ENCODE measurements around the gene VASH1. TPM values are rescaled to one million over a fixed set of nuclear protein-coding genes. Genes with fewer than 3 reads are reported as not detected.

VASH1 gene
- total RNA-seq, 2 donors from 2014 or later = 11.7 to 16.8 TPM

DNA sequence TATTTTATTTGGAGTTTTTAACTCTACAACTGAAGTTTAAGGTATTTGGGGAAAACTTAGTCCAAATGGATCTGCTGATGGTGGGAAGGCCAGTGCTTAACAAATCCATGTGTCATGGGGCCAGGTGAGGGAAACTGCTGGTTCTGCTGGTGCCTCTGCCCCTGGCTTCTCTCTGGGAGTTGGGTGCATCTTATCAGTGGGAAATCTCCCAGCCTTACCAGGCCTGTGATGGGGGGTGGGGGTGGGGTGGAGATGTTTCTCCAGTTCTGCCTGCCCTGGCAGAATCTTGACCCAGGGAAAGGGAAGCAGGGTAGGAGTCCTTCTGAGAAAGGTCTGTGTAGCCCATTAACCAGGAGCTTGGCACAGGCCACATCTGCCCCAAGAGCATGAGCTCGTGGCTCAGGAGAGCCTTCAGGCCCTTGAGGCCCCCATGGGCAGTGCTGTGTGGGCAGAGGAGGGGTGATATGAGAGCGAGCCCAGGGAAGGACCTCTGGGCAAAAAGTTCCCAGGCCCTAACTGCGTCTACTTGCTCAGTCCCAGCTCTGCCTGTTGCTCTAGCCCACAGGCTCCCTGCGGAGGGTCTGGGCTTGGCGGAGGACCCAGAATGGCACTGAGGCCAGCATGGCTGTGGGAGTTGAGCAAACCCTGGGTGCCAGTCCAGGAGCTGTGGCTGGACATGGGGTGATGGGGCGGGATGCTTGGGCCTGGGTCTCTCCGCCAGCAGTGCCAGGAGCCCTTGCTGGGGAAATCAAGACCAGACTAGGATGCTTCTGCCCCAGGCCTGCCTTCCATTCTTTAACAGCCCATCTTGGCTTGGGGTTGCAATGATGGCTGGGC is 18.2 kb downstream of the VASH1 start:
- no peaks in the 10 kb centered on the region for H3K27me3 Mint-ChIP-seq

DNA sequence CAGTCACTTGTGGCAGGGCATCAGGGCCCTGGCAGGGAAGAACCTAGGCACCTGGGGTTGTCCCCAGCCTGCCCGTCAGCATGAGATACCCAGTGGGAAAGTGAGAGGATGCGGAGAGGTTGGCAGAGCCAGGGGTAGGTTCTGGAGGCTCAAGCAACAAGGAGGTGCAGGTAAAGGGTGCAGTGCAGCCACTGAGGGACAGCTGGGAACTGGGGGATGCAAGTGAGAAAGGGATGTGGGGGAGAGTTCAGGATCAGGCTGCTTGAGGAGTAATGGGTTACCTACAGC is 18.7 kb downstream of the VASH1 start:
- peaks cover 26% of the 10 kb centered on the region for H3K4me1 Mint-ChIP-seq
- ATAC-seq (no peak), DNase-seq (no peak)

More for the DNA sequence above, 18.2 kb downstream of the VASH1 start:
- no peak for DNase-seq
- H3K9me3 ChIP-seq (ENCODE audit: control insufficient read depth, low read length, poor library complexity, severe bottlenecking) = no peaks in the 10 kb centered on the region
- Mint-ChIP-seq H3K27ac (peak overlapping the region; percentile 89), H3K36me3 (ENCODE audit: low read depth) (peaks cover 9% of the 10 kb centered on the region), H3K4me3 (peak overlapping the region; percentile 59), H3K4me1 (peaks cover 25% of the 10 kb centered on the region)
- ATAC-seq = no peak

DNA sequence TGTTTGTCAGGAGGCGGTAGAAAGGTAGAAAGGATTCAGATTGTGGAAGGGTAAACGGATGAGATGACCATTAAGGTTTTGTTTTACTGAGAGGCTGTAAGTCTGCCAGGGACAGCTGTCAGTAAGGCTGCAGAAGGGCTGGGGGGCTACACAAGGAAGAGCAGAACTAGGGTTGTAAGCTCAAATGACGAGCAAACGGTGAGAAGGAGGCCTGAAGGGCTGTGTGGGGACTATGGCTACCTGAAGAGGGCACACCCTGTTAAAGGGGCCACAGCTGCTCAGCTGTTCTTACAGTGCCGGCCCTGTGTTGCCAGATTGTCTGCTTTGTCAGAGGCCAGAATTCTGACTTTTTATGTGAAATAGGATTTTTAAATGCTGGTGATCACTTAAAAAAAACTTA is 19.1 kb downstream of the VASH1 start:
- Mint-ChIP-seq H3K27me3 (no peaks in the 10 kb centered on the region), H3K27ac (peak overlapping the region; percentile 89), H3K36me3 (ENCODE audit: low read depth) (peaks cover 7% of the 10 kb centered on the region), H3K4me3 (no peak overlapping the region), H3K4me1 (peaks cover 24% of the 10 kb centered on the region)
- H3K9me3 ChIP-seq (ENCODE audit: control insufficient read depth, low read length, poor library complexity, severe bottlenecking) = no peaks in the 10 kb centered on the region
- no peak for DNase-seq
- no peak for ATAC-seq

More for the DNA sequence above, 18.7 kb downstream of the VASH1 start:
- Mint-ChIP-seq H3K27me3 (no peaks in the 10 kb centered on the region), H3K4me3 (peak overlapping the region; percentile 59), H3K36me3 (ENCODE audit: low read depth) (peaks cover 8% of the 10 kb centered on the region), H3K27ac (peak overlapping the region; percentile 89)
- H3K9me3 ChIP-seq (ENCODE audit: control insufficient read depth, low read length, poor library complexity, severe bottlenecking) = no peaks in the 10 kb centered on the region

DNA sequence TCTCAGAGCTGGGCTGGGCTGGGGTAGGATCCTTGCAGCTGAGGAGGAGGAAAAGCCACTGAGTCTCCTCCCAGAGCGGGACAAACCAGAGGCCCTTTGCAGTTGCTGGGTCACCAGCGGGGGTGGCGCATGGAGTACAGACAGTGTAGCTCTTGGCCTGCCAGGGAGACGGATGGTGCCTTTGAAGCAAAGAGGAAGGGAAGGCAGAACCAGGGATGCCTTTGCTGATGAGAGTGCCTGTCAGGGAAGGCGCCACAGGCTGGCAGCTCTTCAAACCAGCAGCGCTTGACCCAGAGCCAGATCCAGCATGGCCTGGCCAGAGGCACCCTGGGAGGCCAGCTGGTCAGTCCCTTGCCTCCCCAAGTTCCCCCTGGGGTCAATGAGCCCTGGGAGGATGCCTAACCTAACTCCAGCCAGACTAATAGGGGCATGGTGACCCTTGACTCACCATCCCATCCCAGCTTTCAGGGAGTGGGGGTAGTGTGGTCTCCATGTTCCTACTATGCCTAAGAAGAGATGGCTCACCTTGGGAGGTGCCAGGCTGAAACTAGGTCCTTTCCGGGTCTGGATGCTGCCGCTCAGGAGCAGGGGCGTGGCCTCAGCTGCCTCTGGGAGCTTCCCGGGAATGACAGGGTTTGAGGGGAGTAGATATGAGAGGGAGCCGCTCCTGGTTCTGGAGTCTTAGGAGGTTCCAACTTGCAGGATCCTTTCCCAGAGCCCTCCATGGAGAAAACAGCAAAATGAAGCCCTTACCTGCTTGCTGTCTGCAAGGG is 19.8 kb downstream of the VASH1 start:
- ATAC-seq = no peak
- Mint-ChIP-seq H3K4me1 (peaks cover 24% of the 10 kb centered on the region), H3K36me3 (ENCODE audit: low read depth) (peaks cover 7% of the 10 kb centered on the region), H3K4me3 (peak overlapping the region; percentile 63), H3K27ac (peak overlapping the region; percentile 89), H3K27me3 (no peaks in the 10 kb centered on the region)
- no peak for DNase-seq
- no peaks in the 10 kb centered on the region for H3K9me3 ChIP-seq (ENCODE audit: control insufficient read depth, low read length, poor library complexity, severe bottlenecking)

DNA sequence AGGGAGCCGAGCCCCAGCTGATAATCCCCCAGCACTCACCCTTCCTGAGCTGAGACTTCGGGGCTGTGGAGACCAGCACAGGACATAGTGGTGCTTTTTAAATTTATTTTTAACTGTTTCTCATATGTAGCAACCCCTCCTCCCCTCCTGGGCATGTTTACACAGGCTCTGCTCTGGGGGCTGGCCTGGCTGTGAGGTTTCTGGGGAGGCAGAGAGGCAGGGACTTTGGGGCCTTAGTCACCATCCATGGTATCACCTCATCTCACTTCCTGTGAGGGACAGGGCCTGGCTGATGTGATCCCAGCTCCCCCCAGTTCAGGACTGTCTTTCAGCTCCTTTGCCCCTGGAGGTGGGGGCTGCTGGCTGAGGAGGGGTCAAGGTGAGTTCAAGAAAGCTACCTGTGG is 20.4 kb downstream of the VASH1 start:
- no peaks in the 10 kb centered on the region for H3K9me3 ChIP-seq (ENCODE audit: control insufficient read depth, low read length, poor library complexity, severe bottlenecking)
- peak overlapping the region; percentile 89 for H3K27ac Mint-ChIP-seq
- no peak overlapping the region for H3K4me3 Mint-ChIP-seq
- H3K4me1 Mint-ChIP-seq = peaks cover 26% of the 10 kb centered on the region
- H3K36me3 Mint-ChIP-seq (ENCODE audit: low read depth) = peaks cover 7% of the 10 kb centered on the region
- H3K27me3 Mint-ChIP-seq = no peaks in the 10 kb centered on the region
- DNase-seq = no peak
- no peak for ATAC-seq

DNA sequence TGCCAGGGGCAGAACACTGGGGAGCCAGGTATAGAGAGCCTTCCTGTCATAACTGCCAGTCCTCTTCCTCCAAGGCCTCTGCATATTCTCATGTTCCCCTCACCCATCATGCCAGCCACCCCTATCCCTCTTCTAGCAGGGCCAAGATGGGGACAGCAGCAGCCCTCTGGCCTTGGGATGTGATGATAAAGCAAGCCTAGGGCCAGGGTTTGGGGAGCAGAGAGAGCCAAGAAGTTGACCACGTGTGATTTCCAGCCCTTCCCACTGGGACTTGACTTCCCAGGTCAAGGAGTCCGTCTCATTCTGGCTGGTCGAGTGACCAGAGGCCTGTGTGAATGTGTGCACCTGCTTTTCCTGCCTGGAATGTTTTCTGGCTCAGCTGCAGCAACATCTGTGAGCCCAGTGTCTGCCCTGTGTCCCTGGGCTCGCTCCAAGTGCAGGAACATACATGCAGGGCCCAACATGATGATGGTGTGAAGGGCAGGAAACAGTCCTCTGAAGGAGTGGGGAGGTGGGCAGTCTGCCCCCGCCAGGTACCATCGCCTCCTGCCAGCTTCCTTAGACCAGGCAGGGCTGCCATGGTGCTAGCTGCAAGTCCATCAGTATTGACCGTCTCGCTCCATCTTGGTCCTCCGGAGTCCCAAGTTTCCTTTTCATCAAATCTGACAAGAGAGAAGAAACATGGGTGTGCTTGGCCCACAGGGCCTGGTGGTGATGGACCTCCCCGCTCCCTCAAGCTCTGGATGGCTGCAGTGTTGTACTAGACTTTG is 21.0 kb downstream of the VASH1 start:
- ATAC-seq (no peak), DNase-seq (no peak)
- Mint-ChIP-seq H3K27ac (peak overlapping the region; percentile 95), H3K27me3 (no peaks in the 10 kb centered on the region), H3K4me1 (peaks cover 26% of the 10 kb centered on the region), H3K4me3 (peak overlapping the region; percentile 80), H3K36me3 (ENCODE audit: low read depth) (peaks cover 7% of the 10 kb centered on the region)
- no peaks in the 10 kb centered on the region for H3K9me3 ChIP-seq (ENCODE audit: control insufficient read depth, low read length, poor library complexity, severe bottlenecking)

DNA sequence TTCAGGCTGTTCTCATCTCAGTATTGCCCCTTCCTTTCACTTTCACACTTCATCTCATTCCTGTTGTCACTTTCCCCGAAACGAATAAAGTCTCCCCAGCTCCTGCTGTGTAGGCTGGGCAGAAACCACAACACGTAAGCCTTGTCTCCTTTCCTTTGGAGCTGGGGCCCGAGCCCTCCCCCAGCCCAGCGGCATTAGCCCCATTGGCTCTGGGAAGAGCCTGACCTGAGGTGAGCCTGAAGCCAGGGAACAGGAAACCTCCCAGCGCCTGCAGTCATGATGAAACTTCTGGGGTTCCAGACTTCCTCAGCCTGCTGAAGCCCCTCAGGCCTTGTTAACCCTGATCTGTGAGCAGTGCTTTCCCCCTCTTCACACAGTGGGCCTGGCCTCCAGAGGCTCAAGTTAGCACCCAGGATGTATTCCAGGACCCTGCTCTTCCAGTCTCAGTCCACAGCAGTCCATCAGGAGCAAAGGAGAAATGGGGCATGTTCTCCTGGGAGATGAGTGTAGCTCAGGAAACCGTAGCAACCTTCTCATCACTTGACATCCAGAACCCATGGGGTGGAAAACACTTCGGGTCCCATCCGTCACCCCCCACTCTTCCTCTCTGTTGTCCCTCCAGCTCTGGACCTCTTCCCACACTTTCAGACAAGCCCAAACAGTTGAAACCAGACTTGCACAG is 21.8 kb downstream of the VASH1 start:
- Mint-ChIP-seq H3K36me3 (ENCODE audit: low read depth) (peaks cover 7% of the 10 kb centered on the region), H3K4me3 (peak overlapping the region; percentile 80), H3K27me3 (no peaks in the 10 kb centered on the region), H3K4me1 (peaks cover 24% of the 10 kb centered on the region), H3K27ac (peak overlapping the region; percentile 95)
- DNase-seq = no peak
- no peaks in the 10 kb centered on the region for H3K9me3 ChIP-seq (ENCODE audit: control insufficient read depth, low read length, poor library complexity, severe bottlenecking)
- ATAC-seq = peak; percentile 7

DNA sequence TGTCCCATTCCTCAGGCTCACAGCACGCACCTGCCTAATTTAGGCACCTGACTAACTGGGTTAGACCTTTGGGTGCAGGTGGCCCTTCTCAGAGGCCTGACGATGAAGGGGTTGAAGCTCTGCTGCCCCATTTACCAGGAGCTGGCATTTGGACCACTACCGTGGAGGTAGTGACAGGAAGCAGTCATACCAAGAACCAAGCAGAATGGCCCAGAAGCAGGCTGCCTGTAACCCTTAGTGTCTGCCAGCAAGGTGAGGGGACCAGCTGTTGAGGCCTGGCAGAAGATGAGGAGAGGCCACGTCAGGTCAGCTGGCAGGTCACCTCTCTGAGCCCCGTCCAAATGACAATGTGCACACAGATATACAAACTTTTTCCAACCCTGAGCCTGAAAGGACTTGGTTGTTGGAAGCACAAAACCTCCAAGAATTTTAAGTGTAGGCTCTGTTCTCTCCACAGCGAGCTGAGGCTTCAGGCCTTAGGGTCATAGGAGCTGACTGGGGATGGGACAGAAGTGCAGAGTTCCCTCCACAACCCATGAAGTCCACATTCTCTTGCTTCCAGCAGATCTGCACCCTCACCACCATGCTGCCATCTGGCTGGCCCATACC is 23.1 kb downstream of the VASH1 start:
- H3K36me3 Mint-ChIP-seq (ENCODE audit: low read depth) = peaks cover 7% of the 10 kb centered on the region
- no peak for ATAC-seq
- peak overlapping the region; percentile 95 for H3K27ac Mint-ChIP-seq
- no peaks in the 10 kb centered on the region for H3K27me3 Mint-ChIP-seq
- no peak for DNase-seq
- no peak overlapping the region for H3K4me3 Mint-ChIP-seq
- peaks cover 25% of the 10 kb centered on the region for H3K4me1 Mint-ChIP-seq
- H3K9me3 ChIP-seq (ENCODE audit: control insufficient read depth, low read length, poor library complexity, severe bottlenecking) = no peaks in the 10 kb centered on the region

DNA sequence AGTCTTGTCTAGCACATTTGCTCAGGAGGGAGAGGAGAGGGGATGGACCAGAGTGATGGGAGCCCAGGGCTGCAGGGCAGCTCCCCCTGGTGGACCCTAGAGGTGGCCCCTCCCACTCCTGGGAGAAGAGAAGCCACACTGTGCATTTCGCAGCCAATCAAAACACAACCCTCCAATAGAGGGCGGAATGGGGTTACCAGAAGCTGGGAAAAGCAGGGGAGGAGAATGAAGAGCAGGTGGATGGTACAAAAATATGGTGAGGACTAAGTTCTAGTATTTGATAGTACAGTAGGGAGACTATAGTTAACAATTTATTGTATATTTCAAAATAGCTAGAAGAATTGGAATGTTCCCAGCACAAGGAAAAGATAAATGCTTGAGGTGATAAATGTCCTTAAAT is 23.6 kb downstream of the VASH1 start:
- Mint-ChIP-seq H3K27me3 (no peaks in the 10 kb centered on the region), H3K4me1 (peaks cover 25% of the 10 kb centered on the region), H3K36me3 (ENCODE audit: low read depth) (peaks cover 7% of the 10 kb centered on the region), H3K27ac (peak overlapping the region; percentile 95), H3K4me3 (no peak overlapping the region)
- DNase-seq (peak; percentile 45 to 61 (median 47)), ATAC-seq (peak; percentile 96)
- no peaks in the 10 kb centered on the region for H3K9me3 ChIP-seq (ENCODE audit: control insufficient read depth, low read length, poor library complexity, severe bottlenecking)

DNA sequence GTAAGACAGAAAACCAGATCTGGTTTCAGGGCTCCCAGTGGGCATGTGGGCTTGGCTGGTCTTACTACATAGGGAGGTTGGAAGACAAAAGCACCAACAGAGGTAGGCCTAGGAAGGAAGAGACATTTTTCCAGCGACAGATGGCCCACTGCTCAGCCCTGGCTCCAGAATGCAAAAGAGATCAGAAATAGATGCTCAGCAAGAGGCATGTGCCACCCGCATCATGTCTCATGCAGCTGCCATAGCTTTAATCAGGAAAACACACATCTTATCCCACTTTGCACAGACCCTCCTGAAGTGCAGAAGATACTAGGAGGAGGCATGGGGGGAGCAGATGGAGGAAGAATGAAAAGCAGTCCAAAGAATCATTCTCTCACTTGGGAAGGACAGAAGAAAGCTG is 25.3 kb downstream of the VASH1 start:
- DNase-seq = no peak

DNA sequence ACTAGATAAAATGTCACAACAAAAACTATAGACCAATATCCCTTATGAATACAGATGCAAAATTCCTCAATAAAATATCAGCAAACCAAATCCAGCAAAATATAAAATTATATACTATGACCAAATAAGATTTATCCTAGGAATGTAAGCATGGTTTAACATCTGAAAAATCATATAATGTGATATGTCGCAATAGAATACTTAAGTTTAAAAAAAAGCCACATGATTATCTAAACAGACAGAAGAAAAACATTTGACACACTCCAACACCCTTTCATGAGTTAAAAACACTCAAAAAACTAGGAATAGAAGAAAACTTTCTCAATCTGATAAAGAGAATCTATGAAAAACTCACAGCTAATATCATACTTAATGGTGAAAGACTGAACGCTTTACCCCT is 31.2 kb downstream of the VASH1 start:
- DNase-seq = no peak
- Mint-ChIP-seq H3K36me3 (ENCODE audit: low read depth) (peaks cover 2% of the 10 kb centered on the region), H3K27ac (peak overlapping the region; percentile 29), H3K4me3 (no peak overlapping the region), H3K4me1 (peaks cover 6% of the 10 kb centered on the region), H3K27me3 (no peaks in the 10 kb centered on the region)
- no peaks in the 10 kb centered on the region for H3K9me3 ChIP-seq (ENCODE audit: control insufficient read depth, low read length, poor library complexity, severe bottlenecking)
- ATAC-seq = no peak

More for the DNA sequence above, 25.3 kb downstream of the VASH1 start:
- no peak for ATAC-seq
- peaks cover 22% of the 10 kb centered on the region for H3K4me1 Mint-ChIP-seq
- peak overlapping the region; percentile 74 for H3K27ac Mint-ChIP-seq
- H3K4me3 Mint-ChIP-seq = no peak overlapping the region
- no peaks in the 10 kb centered on the region for H3K9me3 ChIP-seq (ENCODE audit: control insufficient read depth, low read length, poor library complexity, severe bottlenecking)
- H3K36me3 Mint-ChIP-seq (ENCODE audit: low read depth) = peaks cover 4% of the 10 kb centered on the region
- H3K27me3 Mint-ChIP-seq = no peaks in the 10 kb centered on the region

DNA sequence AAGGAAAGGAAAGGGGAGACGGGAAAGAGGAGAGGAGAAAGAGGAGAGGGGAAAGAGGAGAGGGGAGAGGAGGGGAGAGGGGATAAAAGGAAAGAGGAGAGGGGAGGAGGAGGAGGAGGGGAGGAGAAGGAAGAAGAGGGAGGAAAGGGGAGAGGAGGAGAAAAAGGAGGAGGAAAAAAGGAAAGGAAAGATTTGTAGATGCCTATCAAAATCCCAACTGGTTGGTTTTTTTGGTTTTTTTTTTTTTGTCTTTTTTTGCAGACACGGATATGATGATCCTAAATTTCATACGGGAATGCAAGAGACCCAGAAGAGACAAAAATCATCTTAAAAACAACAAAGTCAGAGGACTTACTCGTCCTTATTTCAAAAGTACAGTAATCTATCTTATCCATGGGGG is 32.1 kb downstream of the VASH1 start:
- no peaks in the 10 kb centered on the region for H3K27me3 Mint-ChIP-seq
- peaks cover 6% of the 10 kb centered on the region for H3K4me1 Mint-ChIP-seq
- ATAC-seq (no peak), DNase-seq (no peak)
- H3K9me3 ChIP-seq (ENCODE audit: control insufficient read depth, low read length, poor library complexity, severe bottlenecking) = no peaks in the 10 kb centered on the region
- peaks cover 2% of the 10 kb centered on the region for H3K36me3 Mint-ChIP-seq (ENCODE audit: low read depth)
- peak overlapping the region; percentile 29 for H3K27ac Mint-ChIP-seq
- H3K4me3 Mint-ChIP-seq = no peak overlapping the region
